ENCODE data around the gene PBX1.
"Not testable (repeated sequence)": the region's sequence is repeated elsewhere in the genome, so short reads cannot be mapped to it uniquely, and the experiment has no call there.

PBX1 gene

GRCh38 chr1:164589961-164590507 lies 31.1 kb downstream of the PBX1 start:
- no peak for DNase-seq (ENCODE audit: low read depth)

GRCh38 chr1:164590592-164590991 lies 31.6 kb downstream of the PBX1 start:
- DNase-seq (ENCODE audit: low read depth), result no peak

GRCh38 chr1:164591858-164592257 lies 32.9 kb downstream of the PBX1 start:
- DNase-seq (ENCODE audit: low read depth), result no peak

- no peak for DNase-seq (ENCODE audit: low read depth)
Observed at GRCh38 chr1:164592634-164593033, 33.6 kb downstream of the PBX1 start.

GRCh38 chr1:164595212-164595611 lies 36.2 kb downstream of the PBX1 start:
- DNase-seq (ENCODE audit: low read depth), result no peak

GRCh38 chr1:164596172-164596571 lies 37.2 kb downstream of the PBX1 start:
- no peak for DNase-seq (ENCODE audit: low read depth)

GRCh38 chr1:164598719-164599118 lies 39.7 kb downstream of the PBX1 start:
- DNase-seq (ENCODE audit: low read depth), result no peak

GRCh38 chr1:164599272-164599671 lies 40.3 kb downstream of the PBX1 start:
- no peak for DNase-seq (ENCODE audit: low read depth)

- DNase-seq (ENCODE audit: low read depth), result no peak
Observed at GRCh38 chr1:164601399-164602100, 42.6 kb downstream of the PBX1 start.

- no peak for DNase-seq (ENCODE audit: low read depth)
Observed at GRCh38 chr1:164602101-164602422, 43.1 kb downstream of the PBX1 start.

- DNase-seq (ENCODE audit: low read depth), result no peak
Observed at GRCh38 chr1:164602480-164603093, 43.6 kb downstream of the PBX1 start.

- DNase-seq (ENCODE audit: low read depth), result not testable (repeated sequence)
Observed at GRCh38 chr1:164603805-164604204, 44.8 kb downstream of the PBX1 start.

- DNase-seq (ENCODE audit: low read depth), result no peak
Observed at GRCh38 chr1:164604541-164604940, 45.6 kb downstream of the PBX1 start.

- DNase-seq (ENCODE audit: low read depth), result no peak
Observed at GRCh38 chr1:164605254-164606091, 46.5 kb downstream of the PBX1 start.

- no peak for DNase-seq (ENCODE audit: low read depth)
Observed at GRCh38 chr1:164607351-164607750, 48.4 kb downstream of the PBX1 start.

- no peak for DNase-seq (ENCODE audit: low read depth)
Observed at GRCh38 chr1:164608651-164609057, 49.7 kb downstream of the PBX1 start.

GRCh38 chr1:164609089-164609488 lies 50.1 kb downstream of the PBX1 start:
- DNase-seq (ENCODE audit: low read depth), result no peak

- no peak for DNase-seq (ENCODE audit: low read depth)
Observed at GRCh38 chr1:164610538-164611222, 51.7 kb downstream of the PBX1 start.

- DNase-seq (ENCODE audit: low read depth), result no peak
Observed at GRCh38 chr1:164611754-164612642, 53.0 kb downstream of the PBX1 start.

GRCh38 chr1:164613176-164613575 lies 54.2 kb downstream of the PBX1 start:
- DNase-seq (ENCODE audit: low read depth), result no peak

GRCh38 chr1:164614316-164614715 lies 55.3 kb downstream of the PBX1 start:
- DNase-seq (ENCODE audit: low read depth), result no peak

Data from stimulated activated CD4-positive, alpha-beta T cell treated with anti-CD3 and anti-CD28 coated beads, Interleukin-2, amount 100 ng/mL, for 4 hours (primary cell).